Keratinocyte (primary cell): ENCODE results near the gene FAM186B.

Experiments
- CTCF ChIP-seq, 3 experiments: IDR thresholded peaks in 1 of 3; conservative IDR thresholded peaks in 1 of 3; optimal IDR thresholded peaks in 1 of 3; 2 replicates in 2 of 3; 3 replicates in 1 of 3; pipeline versions ENCODE3 to v1.5.1; 2011; ENCODE audit warnings: low read length in 3 of 3, mild to moderate bottlenecking in 3 of 3, moderate library complexity in 2 of 3, control low read depth in 1 of 3, inconsistent platforms in 1 of 3; ENCODE audit not compliant: insufficient read depth in 2 of 3; ENCODE audit errors: extremely low read depth in 1 of 3
- EZH2 ChIP-seq: IDR thresholded peaks from one replicate; pipeline ENCODE4 v1.6.1; 2012; ENCODE audit warnings: inconsistent platforms, mild to moderate bottlenecking, low read length, moderate library complexity

DNA sequence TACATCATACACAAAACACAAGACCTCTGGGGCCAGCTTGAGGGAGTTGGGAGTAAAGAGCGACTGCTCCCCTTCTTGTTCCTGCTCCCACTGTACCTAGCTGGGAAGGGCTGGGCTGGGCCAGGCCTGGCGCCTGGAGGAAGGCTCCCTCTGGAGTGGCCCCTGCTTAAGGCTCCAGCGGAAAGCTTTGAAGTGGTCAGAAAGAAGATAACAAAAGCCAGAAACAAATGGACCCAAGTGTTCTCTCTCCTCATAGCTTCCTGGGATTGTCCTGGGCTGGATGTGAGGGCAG is 43.2 kb upstream of the FAM186B start:
- no peak for TF ChIP-seq CTCF (optimal IDR thresholded peaks at IDR 0.05 in 1 of 3, IDR thresholded peaks at IDR 0.05 in 1 of 3, conservative IDR thresholded peaks at IDR 0.05 in 1 of 3; ENCODE audit: extremely low read depth in 1 of 3, insufficient read depth in 2 of 3, low read length in 3 of 3)
- TF ChIP-seq EZH2 = no peak
